Measurements from ENCODE around the gene PCARE.

- TF ChIP-seq CTCF (conservative IDR thresholded peaks at IDR 0.05 in 1 of 2, IDR thresholded peaks at IDR 0.05 in 1 of 2; ENCODE audit: low read depth in 1 of 2, low read length in 2 of 2) = no peak
- TF ChIP-seq EZH2 (IDR thresholded peaks at IDR 0.05; ENCODE audit: low read length, missing control alignments) = no peak
Observed at GRCh38 chr2:29050591-29050990, 23.7 kb downstream of the PCARE start.

Measured in fibroblast of lung (primary cell).